ENCODE data around the gene MYOZ1. TPM values are rescaled to one million over a fixed set of nuclear protein-coding genes. Genes with fewer than 3 reads are reported as not detected.

Gene MYOZ1
- total and polyA plus RNA-seq, 11 donors, result 0.23 to 2.5 (median 0.74) TPM; not detected in 1

- TF ChIP-seq POLR2A (IDR thresholded peaks at IDR 0.05), result no peak
- TF ChIP-seq, protein P1, sequence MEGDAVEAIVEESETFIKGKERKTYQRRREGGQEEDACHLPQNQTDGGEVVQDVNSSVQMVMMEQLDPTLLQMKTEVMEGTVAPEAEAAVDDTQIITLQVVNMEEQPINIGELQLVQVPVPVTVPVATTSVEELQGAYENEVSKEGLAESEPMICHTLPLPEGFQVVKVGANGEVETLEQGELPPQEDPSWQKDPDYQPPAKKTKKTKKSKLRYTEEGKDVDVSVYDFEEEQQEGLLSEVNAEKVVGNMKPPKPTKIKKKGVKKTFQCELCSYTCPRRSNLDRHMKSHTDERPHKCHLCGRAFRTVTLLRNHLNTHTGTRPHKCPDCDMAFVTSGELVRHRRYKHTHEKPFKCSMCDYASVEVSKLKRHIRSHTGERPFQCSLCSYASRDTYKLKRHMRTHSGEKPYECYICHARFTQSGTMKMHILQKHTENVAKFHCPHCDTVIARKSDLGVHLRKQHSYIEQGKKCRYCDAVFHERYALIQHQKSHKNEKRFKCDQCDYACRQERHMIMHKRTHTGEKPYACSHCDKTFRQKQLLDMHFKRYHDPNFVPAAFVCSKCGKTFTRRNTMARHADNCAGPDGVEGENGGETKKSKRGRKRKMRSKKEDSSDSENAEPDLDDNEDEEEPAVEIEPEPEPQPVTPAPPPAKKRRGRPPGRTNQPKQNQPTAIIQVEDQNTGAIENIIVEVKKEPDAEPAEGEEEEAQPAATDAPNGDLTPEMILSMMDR (IDR thresholded peaks at IDR 0.05), result no peak
- DNase-seq (peak in 1 of 5 donors; percentile 35), ATAC-seq (no peak)
- intact Hi-C loops (cut with DNase I), result no loop called here
- Histone ChIP-seq H3K4me3 (no peak overlapping the region), H3K27ac (no peak overlapping the region), H3K9me3 (no peaks in the 10 kb centered on the region), H3K36me3 (no peaks in the 10 kb centered on the region), H3K4me1 (no peaks in the 10 kb centered on the region), H3K27me3 (no peaks in the 10 kb centered on the region)
- 48 to 83% (median 72%) methylated on average over 5 of the region's 5 CpGs for WGBS, 4 donors
These were observed 6.9 kb downstream of the MYOZ1 start for GRCh38 chr10:73634421-73634820.

DNA sequence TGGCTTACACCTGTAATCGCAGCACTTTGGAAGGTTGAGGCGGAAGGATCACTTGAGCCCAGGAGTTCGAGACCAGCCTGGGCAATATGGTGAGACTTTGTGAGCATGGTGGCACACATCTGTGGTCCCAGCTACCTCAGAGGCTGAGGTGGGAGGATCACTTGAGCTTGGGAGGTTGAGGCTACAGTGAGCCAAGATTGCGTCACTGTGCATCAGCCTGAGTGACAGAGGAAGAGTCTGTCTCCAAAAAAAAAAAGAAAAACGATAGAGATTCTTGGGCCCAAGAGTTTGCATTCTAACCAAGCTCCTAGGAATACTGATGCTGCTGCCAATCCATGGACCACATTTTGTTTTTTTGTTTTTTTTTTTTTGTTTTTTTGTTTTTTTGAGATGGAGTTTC is 12.1 kb downstream of the MYOZ1 start:
- intact Hi-C loops (cut with DNase I), result loop anchor here in 8 of 10 donors (5.0 to 10.0 kb wide), 6 partner anchors 37 to 102 kb away; partner anchors contain the start of gene USP54 (in 2 of the 8)
- no peaks in the 10 kb centered on the region for H3K27me3 ChIP-seq
- no peak overlapping the region for H3K4me3 ChIP-seq
- no peaks in the 10 kb centered on the region for H3K9me3 ChIP-seq
- H3K4me1 ChIP-seq, result peaks cover 0 to 18% (median 9%) of the 10 kb centered on the region in 12 donors
- DNase-seq (no peak), ATAC-seq (no peak)
- WGBS, 4 donors, result 83 to 95% (median 92%) methylated on average over 5 of the region's 5 CpGs
- TF ChIP-seq, protein P1 (IDR thresholded peaks at IDR 0.05), result no peak
- TF ChIP-seq POLR2A (IDR thresholded peaks at IDR 0.05), result no peak
- no peaks in the 10 kb centered on the region for H3K36me3 ChIP-seq
- H3K27ac ChIP-seq, result no peak overlapping the region

DNA sequence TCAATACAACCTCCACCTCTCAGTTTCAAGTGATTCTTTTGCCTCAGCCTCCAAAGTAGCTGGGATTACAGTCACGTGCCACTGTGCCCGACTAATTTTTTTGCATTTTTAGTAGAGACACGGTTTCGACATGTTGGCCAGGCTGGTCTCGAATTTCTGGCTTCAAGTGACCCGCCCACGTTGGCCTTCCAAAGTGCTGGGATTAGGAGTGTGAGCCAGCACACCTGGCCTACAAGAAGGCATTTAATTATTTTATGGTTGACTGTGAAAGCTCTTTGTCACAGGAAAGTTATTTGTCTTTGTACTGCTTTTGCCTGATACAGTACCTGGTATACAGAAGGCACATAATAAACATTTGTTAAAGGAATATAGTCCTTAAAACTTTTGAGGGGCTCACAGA is 12.9 kb downstream of the MYOZ1 start:
- intact Hi-C loops (cut with DNase I), result loop anchor here in 8 of 10 donors (5.0 to 10.0 kb wide), 6 partner anchors 36 to 101 kb away; partner anchors contain the start of gene USP54 (in 2 of the 8)
- H3K27ac ChIP-seq, result no peak overlapping the region
- 73 to 87% (median 79%) methylated on average over 7 of the region's 7 CpGs for WGBS, 4 donors

DNA sequence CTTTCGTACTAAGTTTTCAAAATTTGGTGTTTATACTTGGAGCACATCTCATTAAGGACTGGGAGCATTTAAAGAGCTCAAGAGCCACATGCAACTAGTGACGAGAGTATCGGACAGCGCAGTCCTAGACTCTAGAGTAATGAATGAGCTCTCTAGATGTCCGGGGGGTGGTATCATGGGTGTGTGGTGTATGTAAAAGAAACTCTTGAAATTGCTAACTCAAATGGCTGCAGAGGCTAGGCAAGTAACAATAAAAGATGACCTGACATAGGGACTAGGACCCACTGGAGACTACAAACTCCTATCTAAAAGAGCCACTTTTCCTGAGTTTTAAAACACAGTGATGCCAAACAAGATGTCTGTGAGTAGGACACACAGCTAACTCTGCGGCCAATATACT is 14.0 kb downstream of the MYOZ1 start:
- no peak for ATAC-seq
- no peaks in the 10 kb centered on the region for H3K27me3 ChIP-seq
- intact Hi-C loops (cut with DNase I), result loop anchor here in 8 of 10 donors (5.0 to 10.0 kb wide), 6 partner anchors 35 to 100 kb away; partner anchors contain the start of gene USP54 (in 2 of the 8)

More for the DNA sequence above, 12.9 kb downstream of the MYOZ1 start:
- DNase-seq, result no peak
- no peak for TF ChIP-seq POLR2A (IDR thresholded peaks at IDR 0.05)
- TF ChIP-seq, protein P1 (IDR thresholded peaks at IDR 0.05), result no peak
- no peak for ATAC-seq
- H3K36me3 ChIP-seq, result no peaks in the 10 kb centered on the region
- H3K4me3 ChIP-seq, result no peak overlapping the region
- no peaks in the 10 kb centered on the region for H3K9me3 ChIP-seq
- peaks cover 0 to 18% (median 9%) of the 10 kb centered on the region in 12 donors for H3K4me1 ChIP-seq
- H3K27me3 ChIP-seq, result no peaks in the 10 kb centered on the region

More for the DNA sequence above, 14.0 kb downstream of the MYOZ1 start:
- Histone ChIP-seq H3K4me1 (peaks cover 0 to 18% (median 9%) of the 10 kb centered on the region in 12 donors), H3K27ac (no peak overlapping the region), H3K36me3 (no peaks in the 10 kb centered on the region), H3K4me3 (no peak overlapping the region), H3K9me3 (no peaks in the 10 kb centered on the region)
- no peak for DNase-seq
- WGBS, 4 donors, result 96 to 98% (median 97%) methylated on average over 6 of the region's 6 CpGs
- TF ChIP-seq POLR2A (IDR thresholded peaks at IDR 0.05), result no peak
- TF ChIP-seq, protein P1 (IDR thresholded peaks at IDR 0.05), result no peak
